ENCODE data around the gene NES. TPM values are rescaled to one million over a fixed set of nuclear protein-coding genes. Genes with fewer than 3 reads are reported as not detected.

Gene NES
- total and polyA plus RNA-seq, 2 of the 8 experiments (the other 6 are each of a cell fraction or from before 2014, with no cell fraction given), result 13.3 to 135 TPM

GRCh38 chr1:156663178-156663577, 14.0 kb downstream of the NES start:
- Histone ChIP-seq H2BK120ac (replicated peaks; ENCODE audit: low read depth, low read length) (no peak overlapping the region), H3K18ac (ENCODE audit: extremely low read depth, low read length) (peak overlapping the region; percentile 83), H2BK20ac (ENCODE audit: low read length) (peak overlapping the region; percentile 97), H2BK15ac (ENCODE audit: low read length) (no peak overlapping the region; the same call in 1 of the 2 replicates), H3K4me2 (ENCODE audit: insufficient read depth in 1 of 2, low read depth in 2 of 2, low read length in 2 of 2) (peak overlapping the region in 1 of 2 experiments; percentile 13; a peak in 1 of 4 replicates), H3K79me2 (ENCODE audit: control insufficient read depth in 1 of 2, insufficient read depth in 2 of 2, low read length in 2 of 2) (no peaks in the 10 kb centered on the region), H2BK5ac (ENCODE audit: low read depth, low read length) (peak overlapping the region; percentile 98; the same call in 1 of the 2 replicates), H3K9me3 (ENCODE audit: insufficient read depth in 2 of 2, low read depth in 1 of 2, low read length in 1 of 2) (no peaks in the 10 kb centered on the region), H3K36me3 (ENCODE audit: control insufficient read depth in 2 of 4, insufficient read depth in 4 of 4, low read length in 3 of 4) (no peaks in the 10 kb centered on the region), H3K4me1 (replicated peaks in 1 of 4; ENCODE audit: control insufficient read depth in 3 of 4, insufficient read depth in 4 of 4, low read length in 3 of 4) (peaks cover 19 to 65% (median 58%) of the 10 kb centered on the region in 4 experiments), H3K14ac (ENCODE audit: insufficient read length) (no peak overlapping the region), H3K27me3 (replicated peaks in 1 of 4; ENCODE audit: control insufficient read depth in 3 of 4, extremely low read depth in 1 of 4, insufficient read depth in 3 of 4, low read length in 3 of 4) (peaks cover 0 to 16% (median 8%) of the 10 kb centered on the region in 4 experiments; a peak in 5 of 7 replicates), H4K20me1 (replicated peaks in 1 of 2; ENCODE audit: control insufficient read depth in 1 of 2, insufficient read depth in 2 of 2, low read length in 2 of 2) (no peaks in the 10 kb centered on the region), H3K4ac (replicated peaks; ENCODE audit: insufficient read length, low read depth, low read length) (no peak overlapping the region), H4K5ac (ENCODE audit: insufficient read length, low read depth, low read length) (no peak overlapping the region), H3K4me3 (ENCODE audit: extremely low read depth in 1 of 4, insufficient read depth in 2 of 4, low read depth in 3 of 4, low read length in 4 of 4) (no peak overlapping the region), H3K79me1 (ENCODE audit: low read depth, low read length) (no peaks in the 10 kb centered on the region; the same call in 1 of the 2 replicates), H3K27ac (ENCODE audit: low read depth, low read length) (no peak overlapping the region), H2BK12ac (ENCODE audit: low read depth, low read length) (peak overlapping the region; percentile 96), H2AFZ (ENCODE audit: low read length) (no peak overlapping the region), H3K56ac (replicated peaks; ENCODE audit: insufficient read length, low read depth, low read length) (no peak overlapping the region), H3K9ac (replicated peaks in 1 of 4; ENCODE audit: extremely low read depth in 1 of 4, low read depth in 3 of 4, low read length in 3 of 4) (no peak overlapping the region), H3K23me2 (ENCODE audit: low read depth, low read length) (peaks cover 5% of the 10 kb centered on the region), H3K23ac (ENCODE audit: insufficient read length) (no peak overlapping the region), H2AK5ac (ENCODE audit: low read depth, low read length) (peak overlapping the region; percentile 93; the same call in 1 of the 2 replicates), H4K91ac (replicated peaks; ENCODE audit: insufficient read length, low read length) (no peak overlapping the region), H4K8ac (ENCODE audit: extremely low read depth, insufficient read depth, low read length) (no peak overlapping the region)
- POLR2A ChIA-PET (ENCODE audit: partially characterized antibody), result interaction anchor here (1.2 to 12.0 kb wide), 4 partner anchors 13 to 71 kb away, joined by 3 to 419 read pairs (median 12); partner anchors contain the start of genes CRABP2 and NES
- no peak for DNase-seq (ENCODE audit: low read depth in 1 of 2, low spot score in 2 of 2)
- 71% methylated on average over 4 of the region's 5 CpGs; no CpG with 5 or more reads in 1 of the 2 experiments for WGBS, 2 experiments (ENCODE audit: extremely low coverage in 1 of 2, insufficient coverage in 1 of 2, insufficient read length in 1 of 2, insufficient replicate concordance in 2 of 2, low coverage in 1 of 2, low lambda C conversion rate in 2 of 2, missing lambda C conversion rate in 1 of 2)
- CTCF ChIA-PET (ENCODE audit: partially characterized antibody), result interaction anchor here (11.6 to 66.0 kb wide), 3 partner anchors 19 to 42 kb away, joined by 254 to 4284 read pairs (median 520); partner anchors contain the start of genes BCAN, CRABP2, HAPLN2 and ISG20L2
- no peak for FAIRE-seq
- no peak for TF ChIP-seq SUZ12 (IDR thresholded peaks at IDR 0.05; ENCODE audit: low read length)
